Mucosa of descending colon (tissue), 3 donors: Measurements from ENCODE around the gene TMEM9B. TPM values are rescaled to one million over a fixed set of nuclear protein-coding genes. Genes with fewer than 3 reads are reported as not detected.
"Not testable (repeated sequence)": the region's sequence is repeated elsewhere in the genome, so short reads cannot be mapped to it uniquely, and the experiment has no call there.

Experiments
- ATAC-seq: fragments of 200-7000 bp; cut with Tn5 transposase; one replicate; pipeline ENCODE4 v1.9.1; 2020; ENCODE audit warnings: mild to moderate bottlenecking, moderate library complexity
- DNase-seq, 3 donors: peaks; one replicate each; pipeline ENCODE4 v3.0.0-alpha.2; 2020
- H3K36me3 ChIP-seq: fragments of 200-600 bp; one replicate; pipeline ENCODE4 v1.8.0; 2021; ENCODE audit warnings: low read depth, mild to moderate bottlenecking
- H3K4me1 ChIP-seq: fragments of 200-600 bp; one replicate; pipeline ENCODE4 v1.8.0; 2021; ENCODE audit warnings: low read depth, mild to moderate bottlenecking
- H3K4me3 ChIP-seq: fragments of 200-600 bp; one replicate; pipeline ENCODE4 v1.8.0; 2021; ENCODE audit warnings: mild to moderate bottlenecking
- H3K9me3 ChIP-seq: fragments of 200-600 bp; one replicate; pipeline ENCODE4 v1.8.0; 2021; ENCODE audit warnings: mild to moderate bottlenecking
- CTCF ChIP-seq: fragments of 200-600 bp; IDR thresholded peaks from one replicate; pipeline ENCODE4 v1.8.0; 2022; ENCODE audit warnings: antibody characterized with exemption, mild to moderate bottlenecking
- intact Hi-C, 2 donors: fragments of 100-400 bp; cut with DNase I in 1 of 2; cut with micrococcal nuclease in 1 of 2; formaldehyde crosslinking; loops; one replicate each; pipeline versions ENCODE4 v1.11.0 to v1.11.1; 2022; cut with DNase I, micrococcal nuclease
- total RNA-seq, 3 donors: library from RNA; stranded (reverse); fragmentation: NEBNext Ultra II Directional in 2 of 3; extraction: Animal tissue kit (Norgen Biotek cat#: 25700) in 2 of 3; gene quantifications; one replicate each; pipeline versions ENCODE4 v1.2.1 to v1.2.4, GENCODE V29; 2021 to 2023
- donor health status: DM: no; HTN: no; CAD: no; lungs with moderate emphysema.
- donor health status: DM: no; HTN: no; CAD: no.
- donor health status: DM: no; HTN: yes; CAD: no.

Gene TMEM9B
- total RNA-seq, 3 donors from 2014 or later, result 51.4 to 109 (median 78.4) TPM

- no peak for ATAC-seq
- H3K4me1 ChIP-seq, result no peaks in the 10 kb centered on the region
- H3K9me3 ChIP-seq, result no peaks in the 10 kb centered on the region
- no peak overlapping the region for H3K4me3 ChIP-seq
- DNase-seq, result no peak
- TF ChIP-seq CTCF, result no peak
- H3K36me3 ChIP-seq, result no peaks in the 10 kb centered on the region
- intact Hi-C loops, result no loop called here
These were observed 21.2 kb upstream of the TMEM9B start for GRCh38 chr11:8985462-8985861.

DNA sequence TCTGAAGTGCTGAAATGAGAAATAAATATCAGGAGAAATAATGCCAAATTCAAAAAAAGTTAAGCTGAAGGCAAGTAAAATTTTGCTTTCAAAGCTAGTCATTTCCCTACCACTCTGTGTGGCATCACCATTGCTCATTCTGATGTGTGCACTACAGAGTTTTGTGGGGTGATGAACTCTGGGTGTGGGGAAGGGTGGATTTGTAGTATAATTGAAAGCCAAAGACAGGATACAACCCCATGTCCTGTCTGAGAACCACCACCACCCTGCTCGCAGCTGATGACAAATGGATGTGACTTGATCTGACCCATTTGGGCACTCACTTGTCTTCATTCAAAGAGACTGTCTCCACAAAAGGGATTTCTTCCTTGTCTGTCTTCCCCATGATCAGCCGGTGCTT, 19.3 kb upstream of the TMEM9B start:
- Histone ChIP-seq H3K4me1 (no peaks in the 10 kb centered on the region), H3K4me3 (no peak overlapping the region), H3K9me3 (no peaks in the 10 kb centered on the region), H3K36me3 (no peaks in the 10 kb centered on the region)
- no peak for TF ChIP-seq CTCF
- DNase-seq (no peak), ATAC-seq (no peak)
- intact Hi-C loops, result no loop called here

DNA sequence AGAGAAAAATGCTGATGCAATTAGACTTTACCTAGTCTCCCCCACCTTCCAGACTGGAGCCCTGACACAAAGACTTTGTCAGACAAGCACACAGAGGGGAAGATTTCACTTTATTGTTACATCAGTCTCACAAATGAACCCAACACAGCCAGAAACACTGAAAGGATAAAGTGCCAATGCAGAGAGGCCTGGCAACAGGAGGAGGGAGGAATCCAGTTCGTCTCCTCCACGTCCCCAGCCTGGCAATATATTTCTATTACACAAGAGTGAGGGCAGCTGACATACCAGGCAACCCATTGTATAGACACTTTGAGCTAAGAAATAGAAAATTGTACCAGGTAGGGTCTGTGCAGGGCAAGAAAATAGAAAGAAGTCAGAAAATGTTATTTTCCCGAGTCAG, 16.2 kb upstream of the TMEM9B start:
- Histone ChIP-seq H3K4me1 (no peaks in the 10 kb centered on the region), H3K36me3 (no peaks in the 10 kb centered on the region), H3K9me3 (no peaks in the 10 kb centered on the region), H3K4me3 (no peak overlapping the region)
- ATAC-seq (no peak), DNase-seq (no peak)
- intact Hi-C loops, result no loop called here
- TF ChIP-seq CTCF, result no peak

DNA sequence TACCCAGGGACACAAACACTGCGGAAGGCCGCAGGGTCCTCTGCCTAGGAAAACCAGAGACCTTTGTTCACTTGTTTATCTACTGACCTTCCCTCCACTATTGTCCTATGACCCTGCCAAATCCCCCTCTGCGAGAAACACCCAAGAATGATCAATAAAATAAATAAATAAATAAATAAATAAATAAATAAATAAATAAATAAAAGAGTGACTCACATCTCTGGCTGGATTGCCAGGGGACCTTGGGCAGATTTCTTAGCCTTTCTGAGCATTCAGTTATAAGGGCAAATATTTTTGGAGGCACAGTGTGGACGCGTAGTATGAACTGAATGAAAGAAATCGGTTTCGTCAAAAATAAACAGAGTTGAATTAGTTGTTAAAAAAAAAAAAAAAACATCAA, 15.1 kb upstream of the TMEM9B start:
- H3K4me3 ChIP-seq, DNase-seq, intact Hi-C loops, H3K36me3 ChIP-seq, H3K4me1 ChIP-seq, ATAC-seq, H3K9me3 ChIP-seq: not testable (repeated sequence)

GRCh38 chr11:8973121-8973520, 8.9 kb upstream of the TMEM9B start:
- no peaks in the 10 kb centered on the region for H3K36me3 ChIP-seq
- H3K9me3 ChIP-seq, result no peaks in the 10 kb centered on the region
- TF ChIP-seq CTCF, result no peak
- no peak for DNase-seq
- no peaks in the 10 kb centered on the region for H3K4me1 ChIP-seq
- intact Hi-C loops, result no loop called here
- ATAC-seq, result no peak
- no peak overlapping the region for H3K4me3 ChIP-seq

DNA sequence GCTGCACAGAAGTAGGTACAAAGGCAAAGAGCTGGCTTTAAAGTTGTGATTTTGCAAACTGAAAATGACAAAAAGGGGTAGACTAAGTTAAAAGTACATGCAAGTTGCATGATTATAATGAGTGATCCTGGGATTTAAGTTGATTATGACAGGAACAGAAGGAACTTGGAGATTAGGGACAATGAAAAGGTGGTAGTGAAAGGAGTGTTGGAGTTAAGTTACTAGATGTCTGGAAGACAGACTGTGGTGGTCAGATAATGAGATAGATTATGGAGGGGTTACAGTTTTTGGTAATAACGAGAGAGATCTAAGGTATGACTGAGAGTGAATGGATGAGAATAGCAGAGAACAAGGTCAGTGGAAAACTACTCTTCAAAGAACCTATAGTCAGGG, 7.7 kb upstream of the TMEM9B start:
- Histone ChIP-seq H3K36me3 (no peaks in the 10 kb centered on the region), H3K4me1 (no peaks in the 10 kb centered on the region), H3K4me3 (no peak overlapping the region), H3K9me3 (no peaks in the 10 kb centered on the region)
- intact Hi-C loops, result no loop called here
- no peak for TF ChIP-seq CTCF
- ATAC-seq, result no peak
- DNase-seq, result no peak
